GM19328 (cell line): Measurements from ENCODE around the gene SDK2.
"Not testable (repeated sequence)": the region's sequence is repeated elsewhere in the genome, so short reads cannot be mapped to it uniquely, and the experiment has no call there.

Experiments
- ATAC-seq: cut with Tn5 transposase; IDR thresholded peaks from one replicate; pipeline ENCODE4 v1.9.1; 2021; ENCODE audit warnings: mild to moderate bottlenecking, moderate library complexity; ENCODE audit not compliant: unreplicated experiment

SDK2 gene

DNA sequence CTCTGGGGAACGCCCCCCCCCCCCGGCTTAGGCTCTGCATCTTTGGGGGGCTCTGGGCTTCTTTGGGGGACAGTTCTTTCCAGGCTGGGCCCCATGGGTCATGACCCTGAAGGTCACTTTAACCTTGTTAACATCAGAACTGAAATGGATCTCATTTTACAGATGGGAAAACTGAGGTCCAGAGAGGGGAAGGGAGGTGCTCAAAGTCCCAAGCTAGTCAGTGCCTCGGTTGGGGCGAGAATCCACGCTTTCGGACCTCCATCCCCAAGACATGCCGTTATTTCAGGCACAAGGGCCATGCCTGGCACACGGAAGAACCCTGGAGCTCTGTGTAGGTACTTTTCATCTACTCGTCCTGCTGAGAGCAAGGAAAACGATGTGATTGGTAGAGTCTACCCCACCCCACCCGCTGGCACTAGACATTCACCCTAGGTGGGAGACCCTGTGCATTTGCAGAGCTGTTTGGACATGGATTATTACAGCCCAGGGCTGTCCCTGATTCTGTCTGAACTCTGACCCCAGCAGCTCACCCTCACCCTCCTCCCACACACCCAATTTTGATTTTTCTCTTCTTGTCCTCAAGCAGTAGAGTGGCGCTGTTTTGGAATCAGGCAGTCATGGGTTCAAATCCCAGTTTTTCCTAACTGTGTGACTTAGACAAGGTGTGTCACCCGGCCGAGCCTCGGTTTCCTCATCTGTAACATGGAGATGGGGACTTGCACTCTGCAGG, 177.4 kb downstream of the SDK2 start:
- ATAC-seq: no peak

DNA sequence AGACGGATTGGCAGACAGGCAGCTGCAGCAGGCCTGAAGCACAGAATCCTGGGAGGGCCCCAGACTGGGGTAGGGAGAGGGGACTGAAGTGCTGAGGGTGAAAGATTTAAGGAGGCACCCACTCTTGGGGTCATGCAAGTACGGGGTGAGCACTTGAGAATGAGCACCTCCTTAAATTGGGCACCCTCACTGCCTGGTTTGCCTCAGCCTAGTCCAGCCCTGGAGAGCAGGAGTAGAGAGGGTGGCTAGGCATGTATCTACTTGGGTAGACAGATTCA, 178.4 kb downstream of the SDK2 start:
- ATAC-seq: no peak

GRCh38 chr17:73465130-73465952, 178.9 kb downstream of the SDK2 start:
- no peak for ATAC-seq

- ATAC-seq: no peak
Measured at GRCh38 chr17:73464447-73464846, 179.8 kb downstream of the SDK2 start.

GRCh38 chr17:73463821-73464220, 180.4 kb downstream of the SDK2 start:
- no peak for ATAC-seq

DNA sequence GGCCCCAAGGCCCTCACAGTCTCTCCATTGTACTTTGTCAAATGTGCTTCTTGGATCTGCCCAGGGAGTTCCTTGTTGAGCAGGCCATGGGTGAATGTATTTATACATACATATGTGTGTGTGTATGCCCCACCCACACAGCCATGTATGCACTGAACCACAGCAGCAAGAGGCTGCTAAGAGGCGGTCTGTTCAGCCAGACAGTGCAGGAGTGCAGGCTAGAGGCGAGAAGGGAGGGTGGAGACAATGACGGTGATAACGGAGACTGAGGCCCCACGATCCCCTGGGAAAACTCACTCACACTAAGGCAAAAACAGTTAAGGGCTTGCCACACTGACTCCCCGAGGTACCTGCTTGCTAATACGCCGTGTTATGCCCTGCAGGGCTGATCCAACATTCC, 181.4 kb downstream of the SDK2 start:
- no peak for ATAC-seq

DNA sequence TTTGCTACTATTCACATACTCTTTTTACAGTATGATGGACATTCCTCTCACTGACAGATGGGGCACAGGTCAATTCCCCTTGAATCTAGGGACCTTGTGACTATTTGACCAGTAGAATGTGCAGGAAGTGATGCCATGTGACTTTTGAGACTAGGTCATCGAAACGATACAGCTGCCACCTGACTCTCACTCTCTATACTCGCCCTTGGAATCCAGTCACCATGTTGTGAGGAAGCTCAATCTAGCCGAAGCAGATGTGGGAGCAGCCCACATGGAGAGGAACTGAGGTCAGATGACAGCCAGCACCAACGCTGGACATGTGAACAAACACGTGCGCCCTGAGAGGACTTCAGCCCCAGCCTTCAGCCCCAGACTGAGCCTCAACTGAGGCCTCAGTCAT, 184.3 kb downstream of the SDK2 start:
- no peak for ATAC-seq

DNA sequence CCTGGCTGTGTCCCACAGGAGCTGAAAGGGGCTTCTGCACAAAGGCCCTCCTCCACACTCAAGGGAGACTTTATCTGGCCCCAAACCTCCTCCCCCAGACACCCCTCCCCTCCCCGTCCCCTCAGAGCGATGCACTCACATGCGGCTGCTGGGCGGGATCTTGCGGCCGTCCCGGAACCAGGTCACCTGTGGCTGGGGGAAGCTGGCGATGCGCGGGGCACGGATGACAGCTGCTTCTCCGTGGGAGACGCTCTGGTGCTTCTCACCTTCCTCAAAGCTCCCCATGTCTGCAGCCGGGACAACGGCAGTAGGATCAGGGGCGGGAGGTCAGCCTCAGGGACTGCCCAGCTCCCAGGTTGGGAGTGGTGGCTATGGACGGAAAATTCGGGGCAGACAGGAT, 188.5 kb downstream of the SDK2 start:
- ATAC-seq: no peak

- ATAC-seq: no peak
Measured at GRCh38 chr17:73455050-73455687, 189.1 kb downstream of the SDK2 start.

DNA sequence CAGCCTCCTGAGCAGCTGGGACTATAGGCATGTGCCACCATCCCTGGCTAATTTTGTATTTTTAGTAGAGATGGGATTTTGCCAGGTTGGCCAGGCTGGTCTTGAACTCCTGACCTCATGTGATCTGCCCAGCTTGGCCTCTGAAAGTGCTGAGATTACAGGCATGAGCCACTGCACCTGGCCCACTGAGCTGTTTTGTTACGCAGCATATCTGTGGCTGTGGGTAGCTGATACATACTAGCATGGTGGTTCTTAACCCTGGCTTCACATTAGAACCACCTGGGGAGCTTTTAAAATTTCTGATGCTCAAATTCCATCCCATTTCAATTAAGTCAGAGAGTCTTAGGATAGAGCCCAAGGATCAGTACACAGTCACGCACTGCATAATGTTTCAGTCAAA, 190.8 kb downstream of the SDK2 start:
- ATAC-seq: not testable (repeated sequence)

DNA sequence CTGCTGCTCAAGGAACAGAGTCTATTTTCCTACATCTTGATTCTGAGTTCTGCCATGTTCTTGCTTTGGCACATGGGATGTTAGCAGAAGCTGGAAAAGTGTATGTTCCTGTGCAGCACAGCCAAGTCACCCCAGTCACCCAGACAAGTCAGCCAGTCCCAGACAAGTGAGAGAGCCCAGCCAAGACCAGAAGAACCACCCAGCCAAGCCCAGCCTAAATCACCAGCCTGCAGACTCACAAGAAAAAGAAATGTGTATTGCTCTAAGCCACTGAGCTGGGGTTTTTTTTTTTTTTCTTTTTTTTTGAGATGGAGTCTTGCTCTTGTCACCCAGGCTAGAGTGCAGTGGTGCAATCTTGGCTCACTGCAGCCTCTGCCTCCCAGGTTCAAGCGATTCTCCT, 191.2 kb downstream of the SDK2 start:
- no peak for ATAC-seq

GRCh38 chr17:73452009-73452408, 192.2 kb downstream of the SDK2 start:
- ATAC-seq: no peak

- no peak for ATAC-seq
Measured at GRCh38 chr17:73447319-73447718, 196.9 kb downstream of the SDK2 start.

DNA sequence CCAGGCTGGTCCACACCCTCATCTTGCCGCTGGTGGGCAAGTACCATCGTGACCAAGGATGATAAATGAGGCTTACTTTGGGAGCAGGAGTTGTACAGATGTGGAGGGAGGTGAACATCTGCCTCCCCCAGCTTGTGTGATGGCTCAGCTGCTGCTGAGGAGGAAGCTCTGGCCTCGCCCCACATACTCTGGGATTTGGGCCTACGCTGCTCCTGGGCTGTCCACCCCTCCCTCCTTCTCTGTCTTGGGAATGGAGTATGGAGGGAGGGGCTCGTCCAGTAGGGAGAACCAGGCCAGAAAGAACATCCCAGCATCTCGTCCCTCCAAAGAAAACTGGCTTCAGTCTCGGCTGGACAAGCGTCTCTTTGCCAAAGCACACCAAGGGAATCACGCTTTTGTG, 197.6 kb downstream of the SDK2 start:
- no peak for ATAC-seq

DNA sequence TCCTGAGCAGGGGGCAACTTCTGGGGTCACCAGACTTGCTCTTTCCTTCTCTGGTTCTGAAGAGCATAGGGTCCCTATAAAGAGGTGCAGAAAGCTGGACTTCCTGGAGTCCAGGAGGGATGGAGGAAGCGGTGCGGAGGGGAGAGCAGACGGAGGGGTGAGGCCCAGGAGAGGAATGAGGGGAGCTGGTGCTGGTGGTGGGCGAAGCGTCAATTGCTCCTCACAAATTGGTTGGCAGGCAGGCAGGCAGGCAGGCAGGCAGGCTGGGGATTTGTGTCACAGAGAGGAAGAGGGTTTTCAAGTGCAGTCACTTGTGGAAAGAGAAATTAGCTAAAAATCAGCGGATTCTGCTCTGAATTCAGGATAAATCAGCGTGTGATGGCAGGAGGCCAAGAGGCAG, 198.8 kb downstream of the SDK2 start:
- no peak for ATAC-seq

DNA sequence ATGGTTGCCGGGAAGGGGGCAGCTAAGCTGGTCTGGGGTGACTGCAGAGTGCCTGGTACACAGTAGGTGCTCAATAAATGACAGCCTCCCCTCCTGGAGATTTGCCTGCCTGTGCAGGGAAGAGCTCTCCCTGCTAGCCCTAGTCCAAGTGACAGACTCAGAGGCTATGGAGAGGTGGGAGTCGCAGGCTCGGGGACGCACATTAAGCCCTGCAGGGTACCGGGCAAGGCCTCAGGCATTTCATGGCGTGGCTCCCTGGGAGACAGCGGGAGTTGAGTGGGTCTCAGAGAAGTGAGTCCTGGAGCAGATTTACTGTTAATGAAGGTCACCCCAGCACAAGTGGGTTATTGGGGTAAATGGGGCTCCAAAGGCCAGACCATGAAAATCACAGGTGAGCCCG, 200.2 kb downstream of the SDK2 start:
- ATAC-seq: no peak

DNA sequence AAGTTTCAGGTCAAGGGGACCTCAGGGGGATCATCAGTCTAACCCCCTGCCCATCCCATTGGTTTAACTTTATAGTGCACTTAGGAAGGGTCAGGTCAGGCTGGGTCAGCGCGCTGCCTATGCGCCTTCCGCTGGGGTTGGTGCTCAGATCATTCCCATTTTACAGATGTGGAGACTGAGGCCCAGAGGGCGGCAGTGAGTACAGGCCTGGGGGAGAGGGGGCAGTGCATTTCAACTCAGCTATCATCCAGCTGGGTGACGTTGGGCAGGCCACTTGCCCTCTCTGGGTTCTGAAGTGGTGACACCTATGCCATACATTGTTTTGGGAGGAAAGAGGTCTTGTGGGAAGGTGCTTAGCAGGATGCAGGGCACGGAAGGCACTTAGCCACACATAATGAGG, 204.6 kb downstream of the SDK2 start:
- no peak for ATAC-seq

DNA sequence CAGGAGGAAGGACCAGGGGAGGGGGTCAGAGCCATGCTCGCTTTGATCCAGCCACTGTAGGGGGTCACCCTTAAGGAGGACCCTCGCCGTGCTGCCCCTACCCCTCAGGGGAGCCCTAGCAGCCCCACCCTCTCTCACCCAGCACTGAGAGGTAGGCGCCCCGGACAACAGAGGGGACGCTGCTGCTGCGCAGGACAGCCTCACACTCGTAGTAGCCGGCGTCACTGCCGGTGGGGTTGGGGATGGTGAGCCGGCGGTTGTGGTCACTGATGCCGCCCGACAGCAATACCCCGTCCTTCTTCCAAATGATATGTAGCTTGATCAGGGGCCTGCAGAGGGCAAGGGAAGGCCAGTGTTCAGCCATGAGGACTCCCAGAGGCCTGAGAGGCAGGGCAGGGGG, 206.4 kb downstream of the SDK2 start:
- no peak for ATAC-seq

GRCh38 chr17:73436954-73437353, 207.3 kb downstream of the SDK2 start:
- ATAC-seq: no peak

DNA sequence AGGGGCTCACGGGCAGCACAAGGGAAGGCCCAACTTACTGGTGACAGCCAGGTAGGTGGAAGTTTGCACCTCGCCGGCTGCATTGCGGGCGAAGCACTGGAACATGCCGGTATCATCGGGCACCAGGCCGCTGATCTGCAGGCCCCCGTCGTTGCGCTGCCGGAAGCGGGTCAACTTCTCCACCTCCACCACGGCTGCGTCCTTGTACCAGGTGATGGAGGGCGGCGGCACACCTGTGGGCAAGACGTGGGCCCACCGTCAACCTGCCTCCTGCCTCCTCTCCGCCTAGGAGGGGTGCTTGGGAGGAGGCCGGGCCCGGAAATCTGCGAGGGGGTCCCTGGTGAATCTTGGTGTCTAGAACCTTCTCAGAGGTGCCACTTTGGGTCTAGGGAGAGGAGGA, 208.8 kb downstream of the SDK2 start:
- ATAC-seq: no peak

DNA sequence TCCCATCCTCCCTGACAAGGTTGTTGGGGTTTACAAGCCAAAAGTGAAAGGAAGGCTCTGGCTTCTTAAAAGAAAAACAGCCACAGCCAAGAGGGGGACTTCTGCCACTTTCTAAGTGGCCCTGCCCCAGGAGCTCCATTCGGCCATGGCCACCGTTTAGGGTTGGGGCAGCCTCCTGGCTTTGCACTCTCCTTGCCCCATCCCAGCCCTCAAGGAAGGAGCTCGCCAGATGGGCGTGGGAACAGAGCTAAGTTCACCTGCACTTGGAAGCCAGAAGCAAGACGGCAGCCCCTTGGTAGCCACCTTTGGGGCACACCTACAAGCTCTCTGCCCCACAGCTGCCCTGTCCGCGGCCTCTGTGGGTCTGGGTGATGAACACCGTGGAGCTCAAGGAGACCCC, 210.1 kb downstream of the SDK2 start:
- ATAC-seq: no peak

DNA sequence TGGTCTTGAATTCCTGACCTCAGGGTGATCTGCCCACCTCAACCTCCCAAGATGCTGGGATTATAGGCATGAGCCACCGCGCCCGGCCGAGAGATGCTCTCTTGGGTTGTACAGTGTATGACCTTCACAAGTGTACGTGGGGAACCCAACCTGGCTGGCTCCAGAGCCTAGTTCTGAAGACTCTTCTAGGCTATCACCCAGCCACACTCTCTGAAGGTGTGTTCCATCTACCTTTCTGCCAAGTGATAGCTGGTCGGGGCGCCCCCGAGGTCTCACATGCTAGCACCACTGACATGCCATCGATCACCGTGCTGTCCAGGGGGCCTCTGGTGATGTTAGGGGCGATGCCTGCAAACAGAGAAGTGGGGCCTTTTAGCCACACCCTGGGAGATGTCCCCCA, 210.7 kb downstream of the SDK2 start:
- ATAC-seq: no peak
